ENCODE results near the gene UCP3.

Gene UCP3

GRCh38 chr11:73950869-73951710 lies 57.8 kb downstream of the UCP3 start, which contains the start of gene DNAJB13:
TSS of gene DNAJB13 (plus strand) at chr11:73951026. CDS start at chr11:73951070, 44 bp downstream.
- peak; percentile 40 for DNase-seq

All from NCI-H345 (cell line).